HUES64 (cell line): ENCODE results near the gene TTI1. TPM values are rescaled to one million over a fixed set of nuclear protein-coding genes. Genes with fewer than 3 reads are reported as not detected.

ENCODE experiments used
- H3K27ac ChIP-seq: 2 replicates; pipeline ENCODE4 v1.7.0; 2013; ENCODE audit warnings: low read depth, low read length, inconsistent platforms
- H3K27me3 ChIP-seq: 2 replicates; pipeline ENCODE4 v1.6.1; 2013; ENCODE audit warnings: mild to moderate bottlenecking, low read length; ENCODE audit not compliant: insufficient read depth
- H3K36me3 ChIP-seq: 2 replicates; pipeline ENCODE4 v1.6.1; 2013; ENCODE audit warnings: mild to moderate bottlenecking, low read length; ENCODE audit not compliant: insufficient read depth
- H3K4me1 ChIP-seq: 2 replicates; pipeline ENCODE4 v1.6.1; 2013; ENCODE audit warnings: mild to moderate bottlenecking, low read length, moderate library complexity; ENCODE audit not compliant: insufficient read depth
- H3K4me3 ChIP-seq: 2 replicates; pipeline ENCODE4 v1.5.1; 2013; ENCODE audit warnings: mild to moderate bottlenecking, low read length, moderate library complexity
- H3K9ac ChIP-seq: 2 replicates; pipeline ENCODE4 v1.6.1; 2013; ENCODE audit warnings: mild to moderate bottlenecking, low read depth, low read length
- H3K9me3 ChIP-seq: 2 replicates; pipeline ENCODE4 v1.6.1; 2013; ENCODE audit warnings: low read depth, low read length; ENCODE audit not compliant: insufficient read depth
- WGBS: fragments of 150-250, 120-280 bp; methylation state at CpG from one replicate; pipeline ENCODE4 v1.1.7; 2013; ENCODE audit warnings: missing lambda C conversion rate; 5-methylcytosine and 5-hydroxymethylcytosine counted together
- polyA plus RNA-seq, 2 experiments: library from polyadenylated mRNA; stranded (reverse); fragments of 50-300 nt; gene quantifications; one replicate each; pipeline ENCODE4 v1.2.3, GENCODE V29; 2013

Gene TTI1
- 36.0 TPM for polyA plus RNA-seq (2013, experiment 1 of 2)
- polyA plus RNA-seq (2013, experiment 2 of 2) = 34.4 TPM

DNA sequence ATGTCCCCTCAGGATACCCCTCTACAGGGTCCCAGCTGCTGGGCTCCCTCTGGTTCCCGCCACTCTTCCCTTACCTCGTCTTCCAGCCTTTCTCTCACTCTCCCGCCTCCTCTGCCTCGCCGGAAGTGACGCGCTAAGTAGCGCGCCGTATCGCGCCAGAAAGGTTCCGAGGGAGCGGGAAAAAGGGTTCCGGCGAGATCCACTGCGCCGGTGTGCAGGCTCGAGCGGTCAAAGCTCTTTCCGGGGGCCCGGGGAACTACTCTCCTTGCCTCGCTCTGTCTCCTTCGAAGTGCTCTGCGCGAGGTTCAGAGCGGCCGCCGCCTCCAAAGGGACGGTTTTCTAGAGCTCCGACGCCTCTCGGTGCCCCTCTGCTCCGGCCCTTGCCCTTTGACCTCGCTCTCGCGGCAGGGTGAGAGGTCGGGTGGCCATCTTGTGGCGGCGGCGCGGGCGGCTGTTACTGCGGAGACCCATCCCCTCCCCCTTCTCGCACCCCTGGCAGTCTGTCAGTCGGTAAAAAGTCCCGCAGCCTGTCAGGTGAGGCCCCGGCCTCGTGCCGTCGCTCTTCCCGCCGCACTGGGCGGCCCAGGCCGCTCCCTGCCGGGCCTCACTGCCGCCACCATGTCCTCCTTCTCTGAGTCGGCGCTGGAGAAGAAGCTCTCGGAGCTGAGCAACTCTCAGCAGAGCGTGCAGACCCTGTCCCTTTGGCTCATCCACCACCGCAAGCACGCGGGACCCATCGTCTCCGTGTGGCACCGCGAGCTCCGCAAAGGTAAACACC is at the start of gene TTI1, which contains the start of gene RPRD1B:
TSS of gene TTI1 (minus strand) at position 127 of the 778 bp plus-strand sequence. CDS start 19,640 bp downstream, outside the sequence.
TSS of gene RPRD1B (plus strand) at position 417 of the 778 bp plus-strand sequence. CDS start at position 619, 202 bp downstream.
- WGBS = under 1% methylated on average over 69 of the region's 69 CpGs
- Histone ChIP-seq H3K36me3 (peaks cover 33% of the 10 kb centered on the region), H3K4me3 (peak within 1 kb of the TSS; percentile 94), H3K9me3 (no peaks in the 10 kb centered on the region), H3K27ac (peak within 1 kb of the TSS; percentile 96), H3K9ac (peak within 1 kb of the TSS; percentile 92), H3K27me3 (no peaks in the 10 kb centered on the region), H3K4me1 (peaks cover 14% of the 10 kb centered on the region)

DNA sequence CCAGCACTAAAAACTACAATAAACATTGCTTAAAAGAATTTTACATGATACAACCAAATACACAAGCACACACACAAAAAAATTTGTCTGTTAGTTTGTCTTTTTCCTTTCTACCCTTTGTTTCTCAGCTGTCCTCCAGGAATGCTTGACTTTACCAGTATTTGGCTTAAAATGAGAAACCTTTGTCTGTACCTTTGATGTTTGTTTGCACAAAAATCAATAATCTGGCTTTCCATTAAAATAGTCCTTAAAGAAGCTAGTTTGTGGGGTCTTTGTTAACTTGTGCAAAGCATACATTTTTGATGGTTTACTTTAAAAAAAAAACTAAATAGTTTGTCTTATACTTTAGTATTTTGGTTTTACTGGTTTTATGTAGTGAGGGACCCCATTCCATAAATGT is 49.6 kb upstream of the TTI1 start:
- Histone ChIP-seq H3K9me3 (peaks cover 4% of the 10 kb centered on the region; the same call in 1 of the 2 replicates), H3K27me3 (no peaks in the 10 kb centered on the region), H3K27ac (no peak overlapping the region), H3K4me3 (no peak overlapping the region), H3K36me3 (peaks cover 52% of the 10 kb centered on the region), H3K9ac (no peak overlapping the region), H3K4me1 (no peaks in the 10 kb centered on the region; the same call in 1 of the 2 replicates)

DNA sequence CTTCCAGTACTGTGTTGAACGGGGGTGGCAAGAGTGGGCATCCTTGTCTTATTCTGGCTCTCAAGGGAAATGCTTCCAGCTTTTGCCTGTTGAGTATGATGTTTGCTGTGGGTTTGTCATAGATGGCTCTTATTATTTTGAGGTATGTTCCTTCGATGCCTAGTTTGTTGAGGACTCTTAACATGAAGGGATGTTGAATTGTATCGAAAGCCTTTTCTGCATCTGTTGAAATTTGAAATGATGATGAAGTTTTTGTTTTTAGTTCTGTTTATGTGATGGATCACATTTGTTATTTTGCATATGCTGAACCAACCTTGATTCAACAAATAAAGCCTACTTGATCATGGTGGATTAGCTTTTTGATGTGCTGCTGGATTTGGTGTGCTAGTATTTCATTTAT is 48.3 kb upstream of the TTI1 start:
- no peaks in the 10 kb centered on the region; the same call in 1 of the 2 replicates for H3K4me1 ChIP-seq
- H3K4me3 ChIP-seq = no peak overlapping the region
- H3K27ac ChIP-seq = no peak overlapping the region
- no peaks in the 10 kb centered on the region for H3K27me3 ChIP-seq
- peaks cover 4% of the 10 kb centered on the region; the same call in 1 of the 2 replicates for H3K9me3 ChIP-seq
- no peak overlapping the region for H3K9ac ChIP-seq
- peaks cover 48% of the 10 kb centered on the region for H3K36me3 ChIP-seq
- 78% methylated on average over 3 of the region's 3 CpGs for WGBS

- WGBS = 95% methylated on average over 2 of the region's 3 CpGs
Observed at GRCh38 chr20:38079353-38079752, 46.1 kb upstream of the TTI1 start.

GRCh38 chr20:38078084-38078483 is 44.8 kb upstream of the TTI1 start:
- Histone ChIP-seq H3K9ac (no peak overlapping the region), H3K27ac (no peak overlapping the region), H3K4me3 (no peak overlapping the region), H3K9me3 (peaks cover 4% of the 10 kb centered on the region; the same call in 1 of the 2 replicates), H3K27me3 (no peaks in the 10 kb centered on the region), H3K4me1 (peaks cover 6% of the 10 kb centered on the region; the same call in 1 of the 2 replicates), H3K36me3 (peaks cover 28% of the 10 kb centered on the region)
- 86% methylated on average over 2 of the region's 2 CpGs for WGBS

More at GRCh38 chr20:38079353-38079752, 46.1 kb upstream of the TTI1 start:
- Histone ChIP-seq H3K4me1 (no peaks in the 10 kb centered on the region; the same call in 1 of the 2 replicates), H3K9me3 (peaks cover 4% of the 10 kb centered on the region; the same call in 1 of the 2 replicates), H3K4me3 (no peak overlapping the region), H3K27ac (no peak overlapping the region), H3K36me3 (peaks cover 37% of the 10 kb centered on the region), H3K27me3 (no peaks in the 10 kb centered on the region), H3K9ac (no peak overlapping the region)

DNA sequence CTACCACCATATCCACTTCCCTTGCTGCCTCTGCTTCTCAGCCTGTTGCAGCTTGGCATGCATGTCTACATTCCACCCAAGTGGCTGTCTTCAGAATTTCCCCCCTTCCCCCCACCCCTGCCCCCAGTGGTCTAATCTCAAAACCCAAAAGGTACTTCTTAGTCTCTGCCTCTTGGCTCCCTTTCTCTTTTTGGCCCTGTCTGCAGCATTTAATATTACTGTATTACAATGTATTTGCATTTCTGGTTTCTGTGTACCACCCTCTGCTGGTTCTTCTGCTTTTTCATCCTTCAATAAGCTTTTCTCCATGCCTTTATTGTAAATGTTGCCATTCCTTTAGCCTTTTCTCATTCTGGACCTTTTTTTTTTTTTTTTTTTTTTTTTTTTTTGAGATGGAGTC is 43.3 kb upstream of the TTI1 start:
- Histone ChIP-seq H3K36me3 (peaks cover 39% of the 10 kb centered on the region), H3K9ac (no peak overlapping the region)

DNA sequence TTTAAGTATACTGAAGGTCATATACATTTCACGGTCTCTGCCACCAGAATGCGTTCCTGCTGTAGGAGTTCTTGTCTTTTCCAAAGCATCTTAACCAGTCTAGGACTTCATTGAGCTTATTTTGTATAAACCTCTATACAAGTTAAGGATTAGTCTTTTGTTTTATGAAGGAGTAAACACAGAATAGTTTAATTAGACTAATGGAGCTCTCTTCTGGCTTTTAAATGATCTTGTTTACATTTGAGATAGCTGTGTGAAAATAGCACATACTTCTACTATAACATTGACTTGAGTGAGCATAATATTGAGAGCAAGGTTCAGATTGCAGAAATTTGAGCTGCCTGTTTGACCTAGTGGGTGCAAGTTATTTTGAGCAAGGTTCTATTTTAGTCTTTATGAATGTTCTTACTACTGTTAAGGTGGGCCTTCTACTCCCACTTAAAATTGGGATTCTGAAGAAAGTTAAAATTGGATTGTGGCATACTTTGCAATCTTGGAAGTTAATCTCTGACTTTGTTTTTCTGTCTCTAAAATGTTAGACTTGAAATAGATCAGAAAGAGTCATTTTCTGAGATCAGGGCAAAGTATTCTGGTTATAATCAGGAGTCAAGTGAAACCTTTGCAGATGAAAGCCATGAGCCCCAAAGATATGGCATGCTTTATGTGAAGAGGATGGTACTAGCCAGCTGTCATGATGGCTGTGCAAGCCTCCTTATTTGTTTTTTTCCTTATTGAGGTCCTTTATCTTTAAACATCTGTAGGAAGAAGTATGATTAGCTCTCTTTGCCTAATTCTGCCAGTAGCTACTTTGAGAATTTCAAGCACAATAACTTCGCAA is 42.1 kb upstream of the TTI1 start:
- WGBS = 100% methylated on average over 2 of the region's 3 CpGs
- H3K9ac ChIP-seq = no peak overlapping the region
- no peak overlapping the region for H3K4me3 ChIP-seq
- H3K9me3 ChIP-seq = peaks cover 4% of the 10 kb centered on the region; the same call in 1 of the 2 replicates
- H3K4me1 ChIP-seq = peaks cover 10% of the 10 kb centered on the region; the same call in 1 of the 2 replicates
- H3K36me3 ChIP-seq = peaks cover 48% of the 10 kb centered on the region
- no peaks in the 10 kb centered on the region for H3K27me3 ChIP-seq
- H3K27ac ChIP-seq = no peak overlapping the region

More for the DNA sequence above, 43.3 kb upstream of the TTI1 start:
- no peak overlapping the region for H3K27ac ChIP-seq
- peaks cover 10% of the 10 kb centered on the region; the same call in 1 of the 2 replicates for H3K4me1 ChIP-seq
- H3K9me3 ChIP-seq = peaks cover 4% of the 10 kb centered on the region; the same call in 1 of the 2 replicates
- H3K27me3 ChIP-seq = no peaks in the 10 kb centered on the region
- H3K4me3 ChIP-seq = no peak overlapping the region

DNA sequence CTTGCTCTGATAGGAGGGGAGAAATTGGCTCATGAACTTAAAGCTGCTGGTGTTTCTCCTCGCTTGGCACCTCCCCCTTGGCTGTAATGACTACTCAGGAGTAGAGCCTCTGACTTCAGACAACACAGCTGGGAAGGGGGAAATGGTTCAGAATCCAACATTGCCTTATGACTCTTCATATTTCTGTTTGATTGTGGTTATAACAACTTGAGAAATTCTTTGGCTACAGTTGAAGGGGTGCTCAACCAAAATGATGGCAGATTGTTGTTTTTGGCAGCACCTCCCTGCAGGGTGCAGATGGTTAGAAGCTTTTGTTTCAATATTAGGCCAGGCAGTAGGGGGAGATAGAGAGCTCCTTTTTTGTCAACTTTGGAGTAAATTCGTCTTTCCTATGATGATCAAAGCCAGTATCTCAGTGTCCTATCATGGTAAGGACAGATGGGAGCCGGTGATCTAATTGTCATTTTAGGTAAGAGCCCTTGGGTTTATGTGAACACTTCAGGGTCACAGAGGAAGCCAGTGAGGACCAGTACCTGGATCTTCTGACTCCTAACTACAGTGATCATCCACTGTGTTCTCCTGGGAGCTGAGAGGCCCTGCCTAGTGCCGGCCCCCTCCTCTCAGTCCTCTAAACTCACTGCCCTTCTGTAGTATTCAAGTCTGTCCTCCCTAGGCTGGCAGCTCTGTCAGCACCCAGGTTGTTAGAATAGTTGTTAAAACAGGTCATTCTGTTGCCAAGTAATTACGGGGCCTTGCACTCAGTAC is 40.2 kb upstream of the TTI1 start:
- Histone ChIP-seq H3K9ac (no peak overlapping the region), H3K4me3 (no peak overlapping the region), H3K4me1 (peaks cover 10% of the 10 kb centered on the region; the same call in 1 of the 2 replicates), H3K36me3 (peaks cover 55% of the 10 kb centered on the region), H3K27me3 (no peaks in the 10 kb centered on the region), H3K27ac (no peak overlapping the region), H3K9me3 (no peaks in the 10 kb centered on the region)
- 74% methylated on average over 5 of the region's 5 CpGs for WGBS

- Histone ChIP-seq H3K4me3 (no peak overlapping the region), H3K9me3 (no peaks in the 10 kb centered on the region), H3K27ac (no peak overlapping the region), H3K9ac (no peak overlapping the region), H3K36me3 (peaks cover 57% of the 10 kb centered on the region), H3K4me1 (peaks cover 10% of the 10 kb centered on the region; the same call in 1 of the 2 replicates), H3K27me3 (no peaks in the 10 kb centered on the region)
- 56% methylated on average over 1 of the region's 1 CpG for WGBS
Observed at GRCh38 chr20:38072898-38073297, 39.6 kb upstream of the TTI1 start.

DNA sequence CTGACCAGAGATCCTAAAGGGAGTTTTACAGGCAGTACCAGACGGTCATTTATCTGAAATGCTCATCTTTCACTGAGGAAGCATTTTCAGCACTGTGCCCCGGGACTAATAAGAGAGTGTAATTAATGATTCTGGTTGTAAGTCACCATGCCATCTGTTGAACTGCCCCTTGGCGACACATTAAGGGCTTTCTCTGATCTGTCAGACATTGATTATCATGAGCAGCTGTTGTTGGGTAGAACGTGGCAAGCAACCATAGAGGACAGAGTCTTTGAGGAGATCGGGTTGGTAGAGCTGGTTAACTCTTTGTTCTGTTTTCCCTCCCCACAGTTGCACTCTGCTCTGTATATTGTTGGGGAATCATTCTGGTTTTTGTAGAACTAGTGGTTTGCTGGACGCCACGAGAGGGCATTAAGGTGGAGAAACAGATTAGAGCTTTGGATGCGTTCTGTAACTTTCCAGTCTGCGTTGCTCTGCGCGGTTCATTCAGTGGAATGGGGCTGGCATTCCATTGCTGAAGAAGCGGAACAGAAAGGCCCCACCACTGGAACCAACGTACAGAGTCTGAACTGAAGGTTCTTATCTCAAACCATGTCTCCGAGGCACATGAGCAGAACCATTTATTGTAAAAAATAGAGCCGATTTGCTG is 34.6 kb upstream of the TTI1 start:
- Histone ChIP-seq H3K36me3 (peaks cover 95% of the 10 kb centered on the region), H3K9me3 (no peaks in the 10 kb centered on the region), H3K27me3 (no peaks in the 10 kb centered on the region), H3K4me1 (0 out of 2 replicates have a peak, but pooled peaks cover 1% of the 10 kb centered on the region), H3K4me3 (no peak overlapping the region), H3K9ac (no peak overlapping the region), H3K27ac (no peak overlapping the region)
- WGBS = 94% methylated on average over 15 of the region's 15 CpGs
